HG02642 (cell line): ENCODE results near the gene AGPAT3.

ENCODE experiments used
- ATAC-seq: cut with Tn5 transposase; IDR thresholded peaks from one replicate; pipeline ENCODE4 v1.9.1; 2021; ENCODE audit warnings: mild to moderate bottlenecking; ENCODE audit not compliant: unreplicated experiment, poor library complexity

AGPAT3 gene

DNA sequence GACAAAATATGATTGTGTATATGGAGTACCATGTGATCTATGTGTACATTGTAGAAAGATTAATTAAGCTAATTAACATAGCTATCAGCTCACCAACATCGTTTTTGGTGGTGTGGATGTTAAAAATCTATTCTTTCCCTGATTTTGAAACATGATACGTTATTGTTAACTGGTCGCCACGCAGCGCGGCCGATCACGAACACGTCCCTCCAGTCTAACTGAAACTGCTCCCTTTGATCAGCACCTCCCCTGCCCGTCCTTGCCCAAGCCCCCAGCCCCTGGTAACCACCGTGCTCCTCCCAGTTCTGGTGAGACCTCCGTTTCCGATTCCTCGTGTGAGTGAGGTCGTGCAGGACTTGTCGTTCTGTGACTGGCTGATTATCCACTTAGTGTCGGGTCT lies 67.0 kb downstream of the AGPAT3 start:
- no peak for ATAC-seq

GRCh38 chr21:43933199-43933598 lies 68.2 kb downstream of the AGPAT3 start:
- no peak for ATAC-seq

DNA sequence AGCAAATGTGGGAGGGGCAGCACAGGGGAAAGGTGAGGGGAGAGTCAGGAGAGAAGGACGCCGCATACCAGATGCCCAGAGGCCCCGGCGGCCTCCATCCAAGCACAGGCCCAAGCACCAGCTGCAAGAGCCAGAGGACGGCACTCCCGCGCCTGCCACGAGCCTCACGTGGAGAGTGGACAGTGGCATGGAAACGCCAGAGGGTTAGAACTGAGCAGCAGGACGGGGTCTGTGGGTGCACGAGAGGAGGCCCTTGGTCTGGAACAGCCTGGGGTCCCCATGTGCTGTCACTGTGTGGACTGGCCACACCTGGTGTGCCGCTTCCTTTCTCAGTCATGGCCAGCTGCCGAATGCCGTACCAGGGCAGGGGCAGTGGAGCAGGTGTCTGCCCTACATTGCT lies 68.7 kb downstream of the AGPAT3 start:
- no peak for ATAC-seq

GRCh38 chr21:43934116-43934515 lies 69.1 kb downstream of the AGPAT3 start:
- ATAC-seq: no peak

GRCh38 chr21:43934716-43935705 lies 70.0 kb downstream of the AGPAT3 start:
- ATAC-seq: no peak

- ATAC-seq: no peak
Measured at GRCh38 chr21:43935711-43936110, 70.7 kb downstream of the AGPAT3 start.

- ATAC-seq: no peak
Measured at GRCh38 chr21:43936247-43936967, 71.4 kb downstream of the AGPAT3 start.

DNA sequence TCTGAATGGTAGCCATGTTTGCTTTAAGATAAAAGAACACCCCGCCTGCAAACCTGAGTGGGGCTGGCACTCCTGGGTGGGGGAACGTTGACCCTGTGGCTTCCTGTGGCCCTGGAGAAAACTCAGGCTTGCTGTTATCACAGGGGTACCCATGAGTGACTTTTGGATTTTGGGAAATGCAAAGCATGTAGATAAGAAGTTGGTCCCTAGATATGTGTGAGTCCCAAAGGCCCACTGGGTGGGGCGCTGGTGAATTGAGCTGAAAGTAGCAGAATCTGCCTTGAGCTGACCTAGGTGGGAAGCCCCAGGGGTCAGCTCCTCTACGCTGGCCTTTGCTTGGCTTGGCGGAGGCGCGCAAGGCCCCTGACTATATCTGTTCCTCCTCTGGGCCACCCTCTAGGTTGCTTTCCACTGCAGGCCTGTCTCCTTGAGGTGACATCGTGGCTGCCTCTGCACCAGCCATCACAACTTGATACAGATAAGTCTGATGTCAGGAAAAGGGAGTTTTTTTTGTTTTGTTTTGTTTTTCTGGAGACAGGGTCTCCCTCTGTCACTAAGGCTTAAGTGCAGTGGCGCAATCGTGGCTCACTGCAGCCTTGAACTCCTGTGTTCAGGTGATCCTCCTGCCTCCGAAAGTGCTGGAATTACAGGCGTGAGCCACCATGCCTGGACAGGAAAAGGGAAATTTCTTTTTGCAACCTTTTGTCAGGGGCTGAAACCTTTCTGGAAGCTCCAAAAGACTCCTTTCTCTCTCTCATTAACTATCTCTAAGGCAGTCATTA lies 72.2 kb downstream of the AGPAT3 start:
- ATAC-seq: no peak

DNA sequence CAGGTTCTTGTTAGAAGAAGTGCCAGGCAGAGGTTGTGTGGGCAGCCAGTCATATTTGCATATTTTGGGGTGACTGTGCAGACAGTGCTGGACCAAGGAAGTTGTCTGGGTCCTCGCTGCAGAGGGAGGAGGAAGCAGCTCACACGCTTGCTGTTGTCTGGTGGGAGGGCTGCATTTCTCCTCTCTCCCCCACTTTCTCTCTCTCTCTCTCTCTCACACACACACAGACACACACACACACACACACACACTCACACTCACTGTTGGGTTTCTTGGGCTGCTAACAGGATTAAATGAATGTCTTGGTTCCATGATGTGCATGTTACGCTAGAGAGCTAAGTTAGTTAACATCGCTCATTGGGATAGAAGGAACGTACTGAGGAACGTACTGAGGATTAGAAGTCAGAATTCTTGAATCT lies 72.9 kb downstream of the AGPAT3 start:
- ATAC-seq: no peak

DNA sequence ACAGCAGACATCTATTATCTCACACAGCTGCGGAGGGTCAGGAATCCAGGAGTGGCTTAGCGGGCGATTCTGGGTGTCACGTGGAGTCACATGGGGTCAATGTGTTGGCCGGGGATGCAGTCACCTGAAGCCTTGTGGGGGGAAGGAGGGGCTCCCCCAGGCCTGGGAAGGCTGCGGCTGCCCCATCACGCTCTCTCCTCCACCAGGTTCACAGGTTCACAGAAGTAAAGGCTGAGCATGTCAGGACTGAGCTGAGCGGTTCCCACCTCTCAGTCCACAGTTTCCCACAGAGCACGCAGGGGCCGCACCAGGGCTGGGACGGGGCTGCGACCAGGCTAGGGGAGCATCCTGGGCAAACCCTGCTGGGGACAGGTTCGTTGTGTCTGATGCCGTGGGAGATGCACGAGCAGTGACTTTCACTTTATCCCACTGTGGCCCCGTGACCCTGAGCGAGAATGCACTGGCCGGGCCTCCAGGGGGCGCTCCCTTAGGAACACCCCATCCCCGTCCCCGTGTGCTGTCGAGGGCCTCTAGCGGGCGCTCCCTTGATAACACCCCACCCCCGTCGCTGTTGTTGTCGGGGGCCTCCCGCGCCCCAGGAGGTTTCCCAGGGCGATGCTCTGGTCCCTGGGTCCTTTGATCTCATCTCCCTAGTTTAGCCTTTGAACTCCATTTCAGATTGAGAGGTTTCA lies 73.9 kb downstream of the AGPAT3 start:
- ATAC-seq: peak; percentile 80

DNA sequence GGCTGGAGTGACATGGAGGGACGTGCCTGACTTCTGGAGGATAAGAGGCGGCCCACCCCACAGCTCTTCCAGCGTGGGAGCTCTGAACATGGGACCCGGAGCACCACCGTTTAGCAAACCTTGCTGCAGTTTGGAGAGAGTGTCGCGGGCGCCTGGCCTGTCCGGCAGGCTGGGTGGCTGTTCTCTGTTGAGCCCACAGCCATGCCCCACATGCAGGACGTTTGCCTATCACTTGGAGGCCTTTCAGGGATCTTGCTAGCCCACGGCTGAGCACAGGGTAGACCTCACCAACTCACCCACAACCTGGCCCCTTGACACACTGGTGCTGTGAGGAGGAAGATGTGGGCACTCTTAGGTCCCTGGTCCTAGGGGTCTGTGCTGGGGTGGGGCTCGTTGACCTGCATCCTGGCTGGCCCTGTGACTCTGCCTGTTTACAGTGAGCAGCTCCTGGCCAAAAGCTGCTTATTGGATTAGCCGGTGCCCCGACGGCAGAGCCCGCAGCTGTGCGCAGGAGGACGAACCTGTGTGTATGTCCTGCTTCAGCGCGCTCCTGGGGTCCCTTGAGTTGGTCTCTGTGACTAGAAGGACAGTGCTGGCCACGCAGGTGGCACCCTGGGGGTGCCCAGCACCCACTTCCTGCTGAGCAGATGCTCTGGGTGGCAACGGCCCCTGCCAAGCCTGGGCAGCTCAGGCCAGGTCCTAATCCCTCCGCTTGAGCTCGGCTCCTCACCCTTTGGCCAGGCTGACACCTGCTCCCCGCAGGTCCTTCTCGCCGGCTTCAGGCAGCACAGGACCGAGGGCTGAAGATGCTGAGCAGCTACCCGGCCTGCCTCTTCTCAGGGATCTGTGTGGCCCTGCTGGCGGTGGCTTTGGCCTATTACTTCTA lies 74.7 kb downstream of the AGPAT3 start:
- ATAC-seq: no peak

DNA sequence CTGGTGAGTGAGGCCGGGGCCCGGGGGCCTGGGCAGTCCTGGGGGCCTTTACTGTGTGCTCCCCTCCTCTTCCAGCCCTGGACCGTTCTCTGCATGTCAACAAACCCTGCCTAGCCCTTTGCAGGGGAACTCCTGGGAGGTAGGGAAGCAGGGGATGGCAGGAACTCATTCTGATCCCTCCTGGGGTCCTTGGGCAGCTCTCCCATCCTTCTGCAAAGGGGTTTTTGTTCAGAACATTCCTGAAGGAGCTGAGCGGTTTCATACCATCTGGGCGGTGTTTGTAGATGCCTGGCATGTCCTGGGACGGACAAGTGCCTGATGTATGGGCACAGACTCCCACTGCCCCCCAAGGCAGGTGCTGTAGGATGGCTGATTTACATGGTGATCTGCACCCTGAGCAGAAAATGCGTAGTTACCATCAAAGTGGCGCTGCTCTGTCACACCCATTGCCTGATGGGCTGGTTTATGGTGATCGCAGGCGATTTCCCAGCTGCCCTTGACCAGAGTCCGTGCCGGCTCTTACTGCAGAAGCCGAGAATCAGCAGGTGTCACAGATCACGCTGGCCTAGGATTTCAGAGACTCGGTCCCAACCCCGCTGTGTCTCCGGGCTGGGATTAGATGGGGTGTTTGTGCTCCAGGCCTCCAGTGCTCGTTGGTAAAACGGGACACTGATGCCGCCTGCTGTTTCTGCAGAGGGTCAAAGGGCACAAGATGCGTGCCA lies 75.5 kb downstream of the AGPAT3 start:
- ATAC-seq: no peak

GRCh38 chr21:43942201-43942600 lies 77.2 kb downstream of the AGPAT3 start:
- ATAC-seq: no peak

GRCh38 chr21:43942621-43943020 lies 77.6 kb downstream of the AGPAT3 start:
- no peak for ATAC-seq

DNA sequence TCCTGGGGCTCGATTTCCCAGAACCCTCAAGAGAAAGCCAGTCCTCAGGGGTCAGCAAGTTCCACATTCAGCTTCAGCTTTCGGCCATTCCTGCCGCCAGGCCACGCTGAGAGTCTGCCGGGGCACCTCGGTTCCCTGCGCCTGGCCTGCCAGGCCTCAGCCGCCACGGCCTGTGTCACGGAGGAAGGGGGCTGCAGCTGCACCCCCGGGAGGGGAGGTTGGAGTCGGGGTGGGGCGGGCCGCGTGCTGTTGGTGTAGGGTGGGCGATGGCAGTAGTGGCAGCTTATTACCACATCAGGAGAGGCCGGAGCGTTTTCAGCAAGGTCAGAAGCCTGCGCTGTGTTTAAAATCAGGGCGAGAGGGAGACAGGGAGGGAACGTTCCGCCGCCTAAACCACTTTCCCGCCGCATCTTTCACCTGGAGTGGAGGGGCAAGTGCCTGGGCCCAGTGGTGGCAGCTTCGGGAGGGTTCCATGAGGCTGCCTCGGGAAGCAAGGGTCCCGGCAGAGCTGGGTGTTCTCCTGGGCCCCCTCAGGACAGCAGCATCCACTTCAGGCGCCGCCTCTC lies 78.6 kb downstream of the AGPAT3 start:
- ATAC-seq: no peak

GRCh38 chr21:43944078-43944633 lies 79.1 kb downstream of the AGPAT3 start:
- no peak for ATAC-seq

DNA sequence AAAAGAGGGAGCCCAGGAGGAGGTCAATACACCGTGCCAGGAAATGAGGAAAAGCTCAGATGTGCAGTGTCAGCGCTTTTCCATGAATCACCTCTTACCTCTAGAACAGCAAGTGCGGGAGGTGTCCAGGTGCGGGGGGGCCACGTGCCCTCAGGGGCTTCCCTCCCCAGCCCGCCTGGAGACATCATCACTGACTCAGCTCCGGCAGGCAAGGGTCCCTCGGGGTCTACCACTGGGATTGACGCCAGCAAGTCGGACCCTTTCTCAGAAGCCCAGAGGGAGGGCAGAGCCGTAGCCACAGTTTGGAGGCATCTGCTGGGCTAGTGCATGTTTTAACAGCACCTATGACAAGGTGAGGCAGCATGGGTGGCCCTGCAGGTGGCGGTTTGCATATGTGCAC lies 79.7 kb downstream of the AGPAT3 start:
- ATAC-seq: no peak
